ENCODE data around the gene PPM1J.

- TF ChIP-seq CTCF (IDR thresholded peaks at IDR 0.05) (no peak), POLR2A (IDR thresholded peaks at IDR 0.05) (no peak), EP300 (IDR thresholded peaks at IDR 0.05) (no peak)
Measured at GRCh38 chr1:112701227-112702066, 13.7 kb downstream of the PPM1J start.
